Activated CD8-positive, alpha-beta memory T cell treated with anti-CD3 and anti-CD28 coated beads, Interleukin-2, amount 50 U/mL, for 24 hours (primary cell): ENCODE data around the gene ADNP.
"Not testable (repeated sequence)": the region's sequence is repeated elsewhere in the genome, so short reads cannot be mapped to it uniquely, and the experiment has no call there.

Experiments used
- DNase-seq: peaks from one replicate; pipeline ENCODE4 v3.0.0-alpha.2; 2020; ENCODE audit errors: extremely low read depth

ADNP gene

GRCh38 chr20:50931306-50932015 is at the start of gene ADNP:
ADNP (minus strand) TSS chr20:50931437; CDS start chr20:50903996, 27,441 bp downstream.
- peak; percentile 70 for DNase-seq

- no peak for DNase-seq
These were observed 48.9 kb upstream of the ADNP start for GRCh38 chr20:50980071-50980681.

- DNase-seq, result not testable (repeated sequence)
These were observed 47.3 kb upstream of the ADNP start for GRCh38 chr20:50978533-50978932.

- DNase-seq, result no peak
These were observed 46.1 kb upstream of the ADNP start for GRCh38 chr20:50977066-50978021.

- no peak for DNase-seq
These were observed 44.6 kb upstream of the ADNP start for GRCh38 chr20:50975701-50976330.

GRCh38 chr20:50969912-50970311 is 38.7 kb upstream of the ADNP start:
- no peak for DNase-seq

GRCh38 chr20:50969435-50969834 is 38.2 kb upstream of the ADNP start:
- no peak for DNase-seq

GRCh38 chr20:50968289-50968688 is 37.1 kb upstream of the ADNP start:
- no peak for DNase-seq

- no peak for DNase-seq
These were observed 36.3 kb upstream of the ADNP start for GRCh38 chr20:50967586-50967985.

- DNase-seq, result no peak
These were observed 28.4 kb upstream of the ADNP start for GRCh38 chr20:50959543-50960126.

GRCh38 chr20:50958615-50959542 is 27.6 kb upstream of the ADNP start, which contains the start of gene MOCS3:
MOCS3 (plus strand) TSS chr20:50958818; CDS start chr20:50958843, 25 bp downstream.
- DNase-seq, result peak; percentile 69

- peak; percentile 77 for DNase-seq
These were observed 26.8 kb upstream of the ADNP start, which contains the start of gene DPM1 for GRCh38 chr20:50957798-50958614. DPM1 (minus strand) TSS chr20:50958532; CDS start chr20:50958523, 9 bp downstream.

- no peak for DNase-seq
These were observed 26.0 kb upstream of the ADNP start for GRCh38 chr20:50957276-50957675.

- no peak for DNase-seq
These were observed 22.6 kb upstream of the ADNP start for GRCh38 chr20:50953821-50954220.

GRCh38 chr20:50953196-50953595 is 22.0 kb upstream of the ADNP start:
- no peak for DNase-seq

GRCh38 chr20:50948132-50948785 is 17.0 kb upstream of the ADNP start:
- DNase-seq, result no peak

- DNase-seq, result no peak
These were observed 11.8 kb upstream of the ADNP start for GRCh38 chr20:50943069-50943468.

- no peak for DNase-seq
These were observed 2.4 kb upstream of the ADNP start for GRCh38 chr20:50933589-50933988.
